Neural crest cell (in vitro differentiated cells): ENCODE data around the gene KXD1. TPM values are rescaled to one million over a fixed set of nuclear protein-coding genes. Genes with fewer than 3 reads are reported as not detected.

Experiments used
- DNase-seq: peaks from one replicate; pipeline ENCODE4 v3.0.0; 2021; ENCODE audit warnings: low read depth, mixed read lengths, low spot score
- H3K27ac Mint-ChIP-seq: one replicate; pipeline ENCODE4 v1.8.0; 2021; ENCODE audit warnings: mild to moderate bottlenecking, mixed read lengths; ENCODE audit not compliant: unreplicated experiment
- H3K27me3 Mint-ChIP-seq: 2 replicates; pipeline ENCODE4 v1.8.0; 2021; ENCODE audit warnings: low read depth, mild to moderate bottlenecking, mixed read lengths
- H3K36me3 Mint-ChIP-seq: 2 replicates; pipeline ENCODE4 v1.8.0; 2021; ENCODE audit warnings: low read depth, mild to moderate bottlenecking, mixed read lengths
- H3K4me1 Mint-ChIP-seq: 2 replicates; pipeline ENCODE4 v1.8.0; 2021; ENCODE audit warnings: mixed read lengths
- H3K4me3 Mint-ChIP-seq: one replicate; pipeline ENCODE4 v1.8.0; 2021; ENCODE audit warnings: mild to moderate bottlenecking, mixed read lengths
- H3K9me3 Mint-ChIP-seq: 2 replicates; pipeline ENCODE4 v1.8.0; 2021; ENCODE audit warnings: mixed read lengths
- total RNA-seq: library from RNA; stranded (reverse); gene quantifications from 2 replicates; pipeline ENCODE4 v1.2.1, GENCODE V29; 2021
- TF ChIP-seq, protein P1 (sequence below): fragments of 200-600 bp; sonication (generic); conservative IDR thresholded peaks from 2 replicates; pipeline ENCODE4 v1.5.0; 2021; ENCODE audit warnings: antibody characterized with exemption, mild to moderate bottlenecking

Gene KXD1
- total RNA-seq, 1 donor from 2014 or later, result 88.5 TPM

DNA sequence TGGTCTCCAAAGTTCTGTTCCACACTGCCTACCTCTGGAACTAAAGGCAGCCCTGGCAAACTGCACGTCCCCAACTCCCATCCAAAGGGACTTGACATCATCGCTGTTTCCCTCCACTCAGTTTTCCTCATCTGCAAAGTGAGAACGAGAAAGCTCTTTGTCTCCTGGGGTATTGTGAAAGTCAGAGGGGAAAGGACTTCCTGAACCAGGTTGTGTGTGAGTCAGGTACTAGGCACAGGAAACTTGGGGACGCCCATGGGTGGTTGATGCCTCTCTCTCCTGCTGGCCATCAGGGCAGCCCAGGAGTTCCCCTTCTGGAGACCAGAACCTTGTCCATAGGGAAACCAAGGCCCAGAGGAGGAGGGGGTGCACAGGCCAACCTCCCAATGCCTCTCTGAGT lies 44.2 kb downstream of the KXD1 start:
- no peak for DNase-seq
- Mint-ChIP-seq H3K4me3 (no peak overlapping the region), H3K36me3 (no peaks in the 10 kb centered on the region), H3K27me3 (peaks cover 79% of the 10 kb centered on the region), H3K9me3 (no peaks in the 10 kb centered on the region), H3K4me1 (peaks cover 17% of the 10 kb centered on the region), H3K27ac (no peak overlapping the region)
- TF ChIP-seq, protein P1, sequence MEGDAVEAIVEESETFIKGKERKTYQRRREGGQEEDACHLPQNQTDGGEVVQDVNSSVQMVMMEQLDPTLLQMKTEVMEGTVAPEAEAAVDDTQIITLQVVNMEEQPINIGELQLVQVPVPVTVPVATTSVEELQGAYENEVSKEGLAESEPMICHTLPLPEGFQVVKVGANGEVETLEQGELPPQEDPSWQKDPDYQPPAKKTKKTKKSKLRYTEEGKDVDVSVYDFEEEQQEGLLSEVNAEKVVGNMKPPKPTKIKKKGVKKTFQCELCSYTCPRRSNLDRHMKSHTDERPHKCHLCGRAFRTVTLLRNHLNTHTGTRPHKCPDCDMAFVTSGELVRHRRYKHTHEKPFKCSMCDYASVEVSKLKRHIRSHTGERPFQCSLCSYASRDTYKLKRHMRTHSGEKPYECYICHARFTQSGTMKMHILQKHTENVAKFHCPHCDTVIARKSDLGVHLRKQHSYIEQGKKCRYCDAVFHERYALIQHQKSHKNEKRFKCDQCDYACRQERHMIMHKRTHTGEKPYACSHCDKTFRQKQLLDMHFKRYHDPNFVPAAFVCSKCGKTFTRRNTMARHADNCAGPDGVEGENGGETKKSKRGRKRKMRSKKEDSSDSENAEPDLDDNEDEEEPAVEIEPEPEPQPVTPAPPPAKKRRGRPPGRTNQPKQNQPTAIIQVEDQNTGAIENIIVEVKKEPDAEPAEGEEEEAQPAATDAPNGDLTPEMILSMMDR, result no peak

DNA sequence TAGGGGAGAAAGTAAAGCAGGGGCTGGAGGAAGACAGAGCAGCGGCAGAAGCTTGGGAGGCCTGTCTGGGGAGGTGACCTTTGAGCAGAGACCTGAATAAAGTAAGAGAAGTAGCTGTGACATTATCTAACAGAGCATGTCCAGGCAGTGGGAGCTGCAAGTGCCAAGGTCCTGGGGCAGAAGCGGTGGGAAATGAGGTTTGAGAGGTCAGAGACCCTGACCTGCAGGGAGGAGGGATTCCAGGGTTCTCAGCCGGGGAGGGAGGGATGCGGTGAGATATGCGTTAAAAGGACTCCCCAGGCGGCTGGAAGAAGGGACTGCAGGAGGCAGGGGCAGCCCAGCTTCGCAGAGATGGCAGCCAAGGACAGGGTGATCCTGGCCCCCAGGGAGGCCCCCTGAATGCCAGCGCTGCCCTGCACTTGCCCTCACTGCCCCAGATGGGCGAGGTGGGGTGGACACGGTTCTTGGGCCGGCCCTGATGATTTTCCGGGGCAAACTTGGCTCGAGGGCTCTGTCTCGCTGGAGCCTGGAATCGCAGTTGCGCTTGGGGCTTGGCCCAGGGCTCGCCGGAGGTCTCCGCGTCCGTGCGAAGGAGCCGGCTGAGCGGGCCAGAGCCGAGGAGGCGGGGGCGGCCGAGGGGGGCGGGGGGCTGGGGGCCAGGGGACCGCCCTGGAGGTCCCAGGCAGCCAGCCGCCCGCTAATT lies 45.7 kb downstream of the KXD1 start:
- Mint-ChIP-seq H3K4me3 (peak overlapping the region; percentile 38), H3K27me3 (peaks cover 84% of the 10 kb centered on the region), H3K36me3 (no peaks in the 10 kb centered on the region), H3K4me1 (peaks cover 10% of the 10 kb centered on the region), H3K9me3 (no peaks in the 10 kb centered on the region), H3K27ac (no peak overlapping the region)
- no peak for DNase-seq
- TF ChIP-seq, protein P1, result peak; percentile 43

GRCh38 chr19:18603958-18604819 lies 46.5 kb downstream of the KXD1 start:
- Mint-ChIP-seq H3K27me3 (peaks cover 84% of the 10 kb centered on the region), H3K4me3 (no peak overlapping the region), H3K27ac (no peak overlapping the region), H3K36me3 (no peaks in the 10 kb centered on the region), H3K9me3 (no peaks in the 10 kb centered on the region), H3K4me1 (peaks cover 16% of the 10 kb centered on the region)
- DNase-seq, result no peak
- TF ChIP-seq, protein P1, result no peak

- H3K27ac Mint-ChIP-seq, result no peak overlapping the region
- H3K9me3 Mint-ChIP-seq, result no peaks in the 10 kb centered on the region
- H3K4me3 Mint-ChIP-seq, result no peak overlapping the region
- DNase-seq, result no peak
- TF ChIP-seq, protein P1, result no peak
- H3K27me3 Mint-ChIP-seq, result peaks cover 84% of the 10 kb centered on the region
- no peaks in the 10 kb centered on the region for H3K36me3 Mint-ChIP-seq
- H3K4me1 Mint-ChIP-seq, result peaks cover 22% of the 10 kb centered on the region
These were observed 47.1 kb downstream of the KXD1 start for GRCh38 chr19:18604820-18605159.

GRCh38 chr19:18605196-18605545 lies 47.5 kb downstream of the KXD1 start:
- Mint-ChIP-seq H3K4me3 (peak overlapping the region; percentile 54), H3K27me3 (peaks cover 84% of the 10 kb centered on the region), H3K4me1 (peaks cover 22% of the 10 kb centered on the region), H3K36me3 (no peaks in the 10 kb centered on the region), H3K27ac (no peak overlapping the region), H3K9me3 (no peaks in the 10 kb centered on the region)
- DNase-seq, result no peak
- TF ChIP-seq, protein P1, result no peak
